ENCODE measurements around the gene TOM1L1. TPM values are rescaled to one million over a fixed set of nuclear protein-coding genes. Genes with fewer than 3 reads are reported as not detected.

TOM1L1 gene
- polyA plus RNA-seq, 4 donors: 83.5 to 110 (median 96.8) TPM

GRCh38 chr17:54891176-54891821 lies 9.4 kb upstream of the TOM1L1 start:
- peak in 2 of 4 donors; percentile 21 to 69 for DNase-seq (ENCODE audit: low read depth in 4 of 4, low spot score in 2 of 4)

GRCh38 chr17:54892360-54892759 lies 8.3 kb upstream of the TOM1L1 start:
- no peak for DNase-seq (ENCODE audit: low read depth in 4 of 4, low spot score in 2 of 4)

GRCh38 chr17:54898576-54898975 lies 2.1 kb upstream of the TOM1L1 start:
- DNase-seq (ENCODE audit: low read depth in 4 of 4, low spot score in 2 of 4): no peak

GRCh38 chr17:54899201-54899600 lies 1.5 kb upstream of the TOM1L1 start:
- no peak for DNase-seq (ENCODE audit: low read depth in 4 of 4, low spot score in 2 of 4)

- peak in 1 of 4 donors; percentile 9 for DNase-seq (ENCODE audit: low read depth in 4 of 4, low spot score in 2 of 4)
These were observed 763 bp upstream of the TOM1L1 start for GRCh38 chr17:54899721-54900456.

GRCh38 chr17:54901230-54901822 lies 674 bp downstream of the TOM1L1 start:
- DNase-seq (ENCODE audit: low read depth in 4 of 4, low spot score in 2 of 4): no peak

GRCh38 chr17:54902017-54902416 lies 1.4 kb downstream of the TOM1L1 start:
- DNase-seq (ENCODE audit: low read depth in 4 of 4, low spot score in 2 of 4): no peak

GRCh38 chr17:54902611-54903010 lies 2.0 kb downstream of the TOM1L1 start:
- DNase-seq (ENCODE audit: low read depth in 4 of 4, low spot score in 2 of 4): no peak

GRCh38 chr17:54903375-54903774 lies 2.7 kb downstream of the TOM1L1 start:
- peak in 1 of 4 donors; percentile 9 for DNase-seq (ENCODE audit: low read depth in 4 of 4, low spot score in 2 of 4)

GRCh38 chr17:54906683-54907082 lies 6.0 kb downstream of the TOM1L1 start:
- DNase-seq (ENCODE audit: low read depth in 4 of 4, low spot score in 2 of 4): no peak

- no peak for DNase-seq (ENCODE audit: low read depth in 4 of 4, low spot score in 2 of 4)
These were observed 6.7 kb downstream of the TOM1L1 start for GRCh38 chr17:54907376-54907775.

- no peak for DNase-seq (ENCODE audit: low read depth in 4 of 4, low spot score in 2 of 4)
These were observed 9.1 kb downstream of the TOM1L1 start for GRCh38 chr17:54909766-54910165.

GRCh38 chr17:54916721-54917120 lies 16.1 kb downstream of the TOM1L1 start:
- no peak for DNase-seq (ENCODE audit: low read depth in 4 of 4, low spot score in 2 of 4)

- DNase-seq (ENCODE audit: low read depth in 4 of 4, low spot score in 2 of 4): no peak
These were observed 18.8 kb downstream of the TOM1L1 start for GRCh38 chr17:54919425-54919824.

GRCh38 chr17:54920819-54921218 lies 20.2 kb downstream of the TOM1L1 start:
- DNase-seq (ENCODE audit: low read depth in 4 of 4, low spot score in 2 of 4): no peak

GRCh38 chr17:54924405-54924804 lies 23.8 kb downstream of the TOM1L1 start:
- no peak for DNase-seq (ENCODE audit: low read depth in 4 of 4, low spot score in 2 of 4)

- no peak for DNase-seq (ENCODE audit: low read depth in 4 of 4, low spot score in 2 of 4)
These were observed 26.9 kb downstream of the TOM1L1 start for GRCh38 chr17:54927525-54927924.

- no peak for DNase-seq (ENCODE audit: low read depth in 4 of 4, low spot score in 2 of 4)
These were observed 32.1 kb downstream of the TOM1L1 start for GRCh38 chr17:54932711-54933110.

GRCh38 chr17:54933921-54934320 lies 33.3 kb downstream of the TOM1L1 start:
- DNase-seq (ENCODE audit: low read depth in 4 of 4, low spot score in 2 of 4): no peak

- no peak for DNase-seq (ENCODE audit: low read depth in 4 of 4, low spot score in 2 of 4)
These were observed 34.8 kb downstream of the TOM1L1 start for GRCh38 chr17:54935471-54935870.

GRCh38 chr17:54937018-54937417 lies 36.4 kb downstream of the TOM1L1 start:
- DNase-seq (ENCODE audit: low read depth in 4 of 4, low spot score in 2 of 4): no peak

GRCh38 chr17:54937426-54937825 lies 36.8 kb downstream of the TOM1L1 start:
- no peak for DNase-seq (ENCODE audit: low read depth in 4 of 4, low spot score in 2 of 4)
